GM18861 (cell line): ENCODE results near the gene LEMD1.
"Not testable (repeated sequence)": the region's sequence is repeated elsewhere in the genome, so short reads cannot be mapped to it uniquely, and the experiment has no call there.

Source experiments
- ATAC-seq: cut with Tn5 transposase; IDR thresholded peaks from one replicate; pipeline ENCODE4 v1.9.1; 2021; ENCODE audit not compliant: unreplicated experiment

Gene LEMD1

GRCh38 chr1:205432116-205432515 lies 10.3 kb upstream of the LEMD1 start:
- no peak for ATAC-seq

GRCh38 chr1:205430696-205431305 lies 8.9 kb upstream of the LEMD1 start:
- no peak for ATAC-seq

DNA sequence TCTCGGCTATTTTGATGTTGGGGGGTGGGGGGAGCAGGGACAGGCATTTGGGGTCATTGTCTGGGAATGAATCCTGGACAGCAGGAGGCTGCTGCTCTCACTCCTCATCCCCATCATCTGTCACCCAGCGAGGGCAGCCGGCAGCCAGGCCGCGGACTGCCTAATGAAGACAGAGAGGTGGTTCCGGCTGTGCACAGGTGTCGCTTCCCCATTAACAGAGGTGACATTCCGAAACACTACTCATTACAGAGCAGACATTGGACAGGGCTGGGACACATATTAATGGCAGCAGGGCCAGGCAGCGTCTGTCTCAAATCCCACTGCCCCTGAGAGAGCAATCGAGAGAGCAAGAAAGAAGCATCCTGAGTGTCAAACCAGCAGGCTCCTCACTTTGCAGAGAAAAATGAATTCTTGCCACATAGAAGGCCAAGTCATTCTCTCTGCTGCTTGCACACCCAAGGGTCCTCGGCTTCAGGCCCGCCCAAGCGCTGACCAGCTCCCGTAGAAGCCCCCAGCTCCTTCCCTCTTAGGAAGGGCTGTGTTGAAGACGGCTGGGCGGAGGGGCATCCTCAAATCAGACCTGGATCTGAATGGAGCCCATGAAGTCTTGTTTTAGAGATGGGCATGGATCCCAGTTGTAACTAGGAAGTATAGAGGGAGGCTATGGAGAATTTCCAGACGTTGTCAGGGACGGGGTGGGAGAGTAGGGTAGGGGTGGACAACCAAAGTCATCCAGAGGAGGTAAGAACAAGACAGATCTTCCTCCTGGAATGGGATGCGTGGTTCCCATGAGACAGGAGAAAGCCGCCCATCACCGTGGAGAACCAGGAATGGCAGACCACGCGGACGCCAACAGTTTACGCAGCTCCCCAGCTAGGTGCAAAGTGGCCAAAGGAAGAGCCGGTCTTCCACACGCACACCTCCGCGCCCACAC lies 8.2 kb upstream of the LEMD1 start:
- no peak for ATAC-seq

DNA sequence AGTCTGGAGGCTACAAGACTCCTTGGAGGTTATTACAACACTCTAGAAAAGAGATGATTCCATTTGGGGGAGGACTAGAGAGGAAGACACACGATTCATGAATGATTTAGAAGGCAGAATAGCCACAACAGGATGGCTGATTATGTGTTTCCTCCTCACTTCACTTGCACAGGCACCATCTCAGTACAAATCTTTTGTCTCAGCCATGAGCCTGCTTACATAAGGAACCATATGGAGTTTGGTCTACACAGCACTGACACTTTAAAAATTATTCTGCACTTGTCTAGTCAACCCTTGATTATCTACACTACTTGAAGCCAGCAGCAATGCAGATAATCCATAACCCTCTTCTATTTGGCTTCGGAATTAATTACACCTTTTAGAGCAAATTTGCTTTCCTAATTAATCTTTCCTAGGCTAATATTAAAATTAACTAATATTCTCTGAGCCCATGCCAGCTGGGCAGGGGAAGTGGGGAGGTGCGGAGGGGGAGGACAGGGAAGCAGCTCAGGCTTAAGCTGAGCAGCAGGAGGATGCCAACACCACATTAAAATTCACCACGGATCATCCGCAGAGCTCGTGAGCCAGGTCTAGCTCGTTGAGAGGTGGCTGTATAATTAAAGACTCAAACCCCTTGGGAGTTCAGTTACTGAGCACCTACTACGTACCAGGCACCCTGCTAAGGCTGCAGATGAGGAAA lies 3.2 kb upstream of the LEMD1 start:
- no peak for ATAC-seq

- ATAC-seq, result no peak
These were observed 2.1 kb upstream of the LEMD1 start for GRCh38 chr1:205423814-205424399.

GRCh38 chr1:205422993-205423642 lies 1.3 kb upstream of the LEMD1 start:
- no peak for ATAC-seq

GRCh38 chr1:205420938-205421337 lies 918 bp downstream of the LEMD1 start:
- ATAC-seq, result no peak

GRCh38 chr1:205417870-205418635 lies 3.8 kb downstream of the LEMD1 start:
- ATAC-seq, result no peak

- ATAC-seq, result no peak
These were observed 5.5 kb downstream of the LEMD1 start for GRCh38 chr1:205416322-205416721.

DNA sequence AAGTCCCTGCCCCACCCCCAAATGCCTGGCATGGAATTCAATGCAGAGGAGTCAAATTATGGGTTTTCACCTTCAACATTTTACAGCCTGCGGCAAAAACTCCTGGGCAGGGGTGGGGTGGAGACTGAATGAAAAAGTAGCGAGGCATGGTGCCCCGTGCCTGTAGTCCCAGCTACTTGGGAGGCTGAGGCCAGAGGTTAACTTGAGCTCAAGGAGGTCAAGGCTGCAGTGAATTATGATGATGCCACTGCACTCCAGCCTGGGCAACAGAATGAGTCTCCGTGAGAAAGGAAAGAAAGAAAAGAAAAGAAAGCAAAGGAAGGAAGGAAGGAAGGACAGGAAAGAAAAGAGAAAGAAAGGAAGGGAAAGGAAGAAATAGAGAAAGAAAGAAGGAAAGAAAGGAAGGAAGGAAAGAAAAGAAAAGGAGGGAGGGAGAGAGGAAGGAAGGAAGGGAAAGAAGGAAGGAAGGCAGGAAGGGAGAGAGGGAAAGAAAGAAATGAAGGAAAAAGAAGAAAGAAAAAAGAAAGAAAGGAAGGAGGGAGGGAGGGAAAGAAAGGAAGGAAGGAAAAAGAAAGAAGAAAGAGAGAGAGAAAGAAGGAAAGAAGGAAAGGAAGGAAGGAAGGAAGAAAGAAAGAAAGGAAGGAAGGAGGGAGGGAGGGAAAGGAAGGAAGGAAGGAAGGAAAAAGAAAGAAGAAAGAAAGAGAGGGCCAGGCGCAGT lies 11.1 kb downstream of the LEMD1 start:
- ATAC-seq, result no peak

GRCh38 chr1:205407970-205408369 lies 13.9 kb downstream of the LEMD1 start:
- no peak for ATAC-seq

GRCh38 chr1:205406252-205406651 lies 15.6 kb downstream of the LEMD1 start:
- ATAC-seq, result not testable (repeated sequence)

GRCh38 chr1:205404484-205404883 lies 17.4 kb downstream of the LEMD1 start:
- ATAC-seq, result not testable (repeated sequence)

DNA sequence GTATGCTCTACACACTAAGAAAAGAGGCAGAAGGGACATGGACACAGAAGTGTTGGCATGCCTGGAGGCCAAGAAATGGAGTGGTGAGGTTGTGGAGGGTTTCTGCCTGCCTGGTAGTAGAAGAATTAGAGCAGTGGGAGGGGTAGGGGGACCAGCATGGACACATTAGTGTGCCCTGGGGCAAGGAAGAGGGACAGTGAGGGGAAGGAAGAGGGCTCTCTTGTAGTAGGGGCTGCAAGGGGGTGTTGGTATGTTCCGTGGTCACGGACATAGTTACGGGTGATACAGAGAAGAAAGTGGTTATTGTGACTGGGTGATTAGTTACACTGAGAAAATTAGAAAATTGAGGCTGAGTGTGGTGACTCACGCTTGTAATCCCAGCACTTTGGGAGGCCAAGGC lies 23.3 kb downstream of the LEMD1 start:
- ATAC-seq, result no peak

GRCh38 chr1:205396967-205397616 lies 24.8 kb downstream of the LEMD1 start:
- ATAC-seq, result no peak

DNA sequence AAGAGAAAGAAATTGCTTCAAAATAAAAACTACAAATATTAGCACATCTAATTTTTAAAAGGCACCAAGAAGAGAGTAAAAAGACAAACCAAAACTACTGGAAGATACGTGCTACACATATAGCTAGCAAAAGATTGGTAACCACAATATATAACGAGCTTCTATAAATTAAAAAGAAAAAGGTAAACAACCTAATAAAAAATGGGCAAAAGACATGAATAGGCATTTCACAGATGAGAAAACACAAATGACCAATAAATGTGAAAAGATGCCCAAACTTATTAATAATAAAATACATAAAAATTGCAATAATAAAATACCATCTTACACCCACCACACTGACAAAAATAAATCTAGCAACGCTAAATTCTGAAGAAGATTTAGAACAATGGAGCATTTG lies 26.2 kb downstream of the LEMD1 start:
- no peak for ATAC-seq

- no peak for ATAC-seq
These were observed 29.2 kb downstream of the LEMD1 start for GRCh38 chr1:205392650-205393049.

DNA sequence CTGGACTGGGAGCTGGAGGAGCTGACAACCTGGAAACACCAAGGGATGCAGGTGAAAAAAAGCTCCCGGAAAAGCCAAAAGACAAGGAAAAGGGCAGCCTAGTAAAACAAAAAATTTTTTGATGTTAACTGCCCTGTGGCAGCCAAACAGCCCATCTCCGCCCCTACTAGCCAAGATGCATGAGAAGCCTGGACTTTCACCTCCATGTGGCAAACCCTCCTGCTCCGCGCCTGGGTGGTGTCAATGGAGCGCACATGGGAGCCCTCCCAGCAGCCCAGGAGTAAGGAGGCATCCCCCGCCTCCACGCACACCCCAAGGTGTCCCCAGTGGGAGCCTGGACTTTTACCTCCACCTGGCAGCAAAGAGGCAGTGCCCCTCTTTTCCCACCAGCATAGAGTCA lies 30.5 kb downstream of the LEMD1 start:
- no peak for ATAC-seq

GRCh38 chr1:205387845-205388244 lies 34.0 kb downstream of the LEMD1 start:
- ATAC-seq, result no peak
